22Rv1 (cell line): ENCODE results near the gene GABPB2.

Experiments
- CTCF ChIP-seq: fragments of 450-650 bp; IDR thresholded peaks from 2 replicates; pipeline ENCODE4 v1.5.1; 2017; ENCODE audit warnings: mild to moderate bottlenecking
- ZFX ChIP-seq: fragments of 450-650 bp; IDR thresholded peaks from 2 replicates; pipeline ENCODE4 v1.6.1; 2017; ENCODE audit warnings: antibody characterized with exemption, borderline replicate concordance

GRCh38 chr1:151036356-151036755, 34.2 kb upstream of the GABPB2 start, which contains the start of gene BNIPL:
- no peak for TF ChIP-seq CTCF
- TF ChIP-seq ZFX, result no peak
